CD4-positive, alpha-beta T cell (primary cell): ENCODE measurements around the gene CDC42BPG. TPM values are rescaled to one million over a fixed set of nuclear protein-coding genes. Genes with fewer than 3 reads are reported as not detected.

ENCODE experiments used
- ATAC-seq: fragments of 200-7000 bp; cut with Tn5 transposase; one replicate; pipeline ENCODE4 v1.10.0; 2022; ENCODE audit warnings: mild to moderate bottlenecking; ENCODE audit not compliant: poor library complexity
- CTCF ChIA-PET: fragments of 350-600 bp; sonication (Branson Sonifier 250); formaldehyde crosslinking; loops from one replicate; lab custom pipeline; 2021; ENCODE audit warnings: antibody characterized with exemption, inconsistent platforms; lab: Charles Lee
- POLR2A ChIA-PET: fragments of 350-600 bp; sonication (Branson Sonifier 250); formaldehyde crosslinking; loops from one replicate; lab custom pipeline; 2021; ENCODE audit warnings: antibody characterized with exemption, inconsistent platforms; lab: Charles Lee
- DNase-seq, 14 experiments: peaks; one replicate each; pipeline ENCODE4 v3.0.0-alpha.2; 2013 to 2020; ENCODE audit warnings: mixed read lengths in 2 of 14
- H3K27ac ChIP-seq, 2 donors: one replicate each; pipeline versions ENCODE4 v1.5.1 to v1.7.0; 2013; ENCODE audit warnings: low read length in 2 of 2, low read depth in 1 of 2, mild to moderate bottlenecking in 1 of 2
- H3K27me3 ChIP-seq, 2 experiments: 1 replicate in 1 of 2; 2 replicates in 1 of 2; pipeline versions ENCODE4 v1.6.1 to v1.7.0; 2013; ENCODE audit warnings: low read length in 2 of 2, control low read depth in 1 of 2, mild to moderate bottlenecking in 1 of 2, moderate library complexity in 1 of 2; ENCODE audit not compliant: insufficient read depth in 2 of 2, control insufficient read depth in 1 of 2
- H3K36me3 ChIP-seq: one replicate; pipeline ENCODE4 v1.6.1; 2013; ENCODE audit warnings: low read length, control low read depth; ENCODE audit not compliant: insufficient read depth
- H3K4me1 ChIP-seq: one replicate; pipeline ENCODE4 v1.6.1; 2013; ENCODE audit warnings: low read length, control low read depth; ENCODE audit not compliant: insufficient read depth
- H3K4me3 ChIP-seq: one replicate; pipeline ENCODE4 v1.5.1; 2013; ENCODE audit warnings: mild to moderate bottlenecking, low read length, moderate library complexity
- H3K9me3 ChIP-seq, 2 experiments: 1 replicate in 1 of 2; 2 replicates in 1 of 2; pipeline versions ENCODE4 v1.6.1 to v1.7.0; 2013; ENCODE audit warnings: low read length in 2 of 2, mild to moderate bottlenecking in 2 of 2, control low read depth in 1 of 2, moderate library complexity in 1 of 2; ENCODE audit not compliant: control insufficient read depth in 1 of 2, insufficient read depth in 1 of 2
- H3K27ac Mint-ChIP-seq: one replicate; pipeline ENCODE4 v1.8.0; 2020; ENCODE audit warnings: mixed read lengths
- H3K27me3 Mint-ChIP-seq: one replicate; pipeline ENCODE4 v1.8.0; 2021; ENCODE audit warnings: mixed read lengths
- H3K36me3 Mint-ChIP-seq: one replicate; pipeline ENCODE4 v1.8.0; 2021; ENCODE audit warnings: low read depth, mixed read lengths
- H3K4me1 Mint-ChIP-seq: one replicate; pipeline ENCODE4 v1.8.0; 2021; ENCODE audit warnings: low read depth, mixed read lengths
- H3K4me3 Mint-ChIP-seq: one replicate; pipeline ENCODE4 v1.8.0; 2020; ENCODE audit warnings: mild to moderate bottlenecking, mixed read lengths
- H3K9me3 Mint-ChIP-seq: one replicate; pipeline ENCODE4 v1.8.0; 2020; ENCODE audit warnings: mixed read lengths
- intact Hi-C, 2 experiments: fragments of 100-400 bp; cut with DNase I in 1 of 2; cut with micrococcal nuclease in 1 of 2; formaldehyde crosslinking; loops; one replicate each; pipeline versions ENCODE4 v1.15.1 to v1.9.0; 2023 to 2025; cut with DNase I, micrococcal nuclease
- total RNA-seq, 174 experiments: library from RNA in 2 of 174; stranded (reverse) in 2 of 174; gene quantifications; one replicate each; pipeline ENCODE4 v1.2.3 and lab custom pipeline; 2021 to 2026
- TF ChIP-seq, protein P1 (sequence below): fragments of 200-600 bp; IDR thresholded peaks from one replicate; pipeline ENCODE4 v1.8.0; 2022; ENCODE audit warnings: antibody characterized with exemption, mild to moderate bottlenecking

CDC42BPG gene
- total RNA-seq, 2 experiments from 2014 or later, result 6.9 to 9.7 TPM

DNA sequence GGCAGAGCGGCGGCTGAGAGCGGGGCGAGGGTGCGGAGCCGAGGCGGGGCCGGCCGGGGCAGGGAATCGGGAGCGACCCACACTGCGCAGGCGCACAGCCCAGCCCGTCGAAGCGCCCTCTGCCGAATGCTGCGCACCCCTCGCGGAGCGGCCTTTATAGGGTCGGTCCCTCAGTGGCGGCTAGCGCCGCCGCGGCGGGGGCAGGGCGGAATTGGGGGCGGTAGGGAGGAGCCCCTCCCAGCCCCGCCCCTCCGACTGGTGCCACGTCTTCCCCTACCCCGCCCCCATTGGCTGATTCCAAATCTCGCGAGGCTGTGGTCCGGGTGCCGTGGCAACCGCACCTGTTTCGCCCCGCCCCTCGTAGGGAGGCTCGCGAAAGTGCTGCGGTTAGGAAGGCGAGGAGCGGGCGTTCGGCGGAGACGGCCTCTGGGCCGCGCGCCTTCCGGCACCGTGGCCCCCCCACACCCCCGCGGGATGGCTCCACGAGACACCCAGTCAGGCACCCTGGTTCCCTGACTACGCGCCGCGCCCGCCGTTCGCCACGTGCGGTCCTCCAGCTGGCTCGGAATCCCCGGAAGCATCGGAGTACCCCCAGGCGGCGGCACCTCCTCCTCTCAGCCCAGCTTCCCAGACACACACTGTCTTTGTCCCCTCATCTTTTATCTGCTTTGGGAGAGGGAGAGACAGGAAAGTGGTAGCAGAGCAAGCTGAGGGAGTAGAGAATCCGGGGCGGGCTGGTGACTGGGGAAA lies 34.2 kb upstream of the CDC42BPG start, which contains the start of gene EHD1:
Gene EHD1, minus strand, starts transcription at position 128 of the 750 bp plus-strand sequence. CDS start 157 bp downstream, outside the sequence.
- ChIA-PET POLR2A (interaction anchor here (0.6 to 17.7 kb wide), 15 partner anchors 9 to 257 kb away, joined by 3 to 767 read pairs (median 5); partner anchors contain the start of genes CDC42BPG, FAU, MAP4K2 and MEN1), CTCF (interaction anchor here (1.0 to 3.9 kb wide), 12 partner anchors 9 to 34 kb away, joined by 3 to 26 read pairs (median 9); partner anchors contain the start of gene CDC42BPG)
- Mint-ChIP-seq H3K4me1 (peaks cover 62% of the 10 kb centered on the region), H3K4me3 (peak within 1 kb of the TSS; percentile 98), H3K36me3 (peaks cover 51% of the 10 kb centered on the region), H3K27me3 (no peaks in the 10 kb centered on the region), H3K9me3 (no peaks in the 10 kb centered on the region), H3K27ac (peak within 1 kb of the TSS; percentile 92)
- TF ChIP-seq, protein P1, sequence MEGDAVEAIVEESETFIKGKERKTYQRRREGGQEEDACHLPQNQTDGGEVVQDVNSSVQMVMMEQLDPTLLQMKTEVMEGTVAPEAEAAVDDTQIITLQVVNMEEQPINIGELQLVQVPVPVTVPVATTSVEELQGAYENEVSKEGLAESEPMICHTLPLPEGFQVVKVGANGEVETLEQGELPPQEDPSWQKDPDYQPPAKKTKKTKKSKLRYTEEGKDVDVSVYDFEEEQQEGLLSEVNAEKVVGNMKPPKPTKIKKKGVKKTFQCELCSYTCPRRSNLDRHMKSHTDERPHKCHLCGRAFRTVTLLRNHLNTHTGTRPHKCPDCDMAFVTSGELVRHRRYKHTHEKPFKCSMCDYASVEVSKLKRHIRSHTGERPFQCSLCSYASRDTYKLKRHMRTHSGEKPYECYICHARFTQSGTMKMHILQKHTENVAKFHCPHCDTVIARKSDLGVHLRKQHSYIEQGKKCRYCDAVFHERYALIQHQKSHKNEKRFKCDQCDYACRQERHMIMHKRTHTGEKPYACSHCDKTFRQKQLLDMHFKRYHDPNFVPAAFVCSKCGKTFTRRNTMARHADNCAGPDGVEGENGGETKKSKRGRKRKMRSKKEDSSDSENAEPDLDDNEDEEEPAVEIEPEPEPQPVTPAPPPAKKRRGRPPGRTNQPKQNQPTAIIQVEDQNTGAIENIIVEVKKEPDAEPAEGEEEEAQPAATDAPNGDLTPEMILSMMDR, result peak; percentile 58
- peak; percentile 99 to 100 (median 100) for DNase-seq
- peak; percentile 81 for ATAC-seq
- H3K4me1 ChIP-seq, result peaks cover 72% of the 10 kb centered on the region
- H3K9me3 ChIP-seq, result no peaks in the 10 kb centered on the region
- peaks cover 27% of the 10 kb centered on the region for H3K36me3 ChIP-seq
- H3K4me3 ChIP-seq, result peak within 1 kb of the TSS; percentile 100
- peak within 1 kb of the TSS; percentile 95 to 97 for H3K27ac ChIP-seq
- intact Hi-C loops, result loop anchor here (1.0 to 5.0 kb wide), 4 partner anchors 19 to 101 kb away; partner anchors contain the start of genes ATG2A (in 1 of the 2), PPP2R5B (in 1 of the 2) and SF1 (in 1 of the 2)
- no peaks in the 10 kb centered on the region for H3K27me3 ChIP-seq

DNA sequence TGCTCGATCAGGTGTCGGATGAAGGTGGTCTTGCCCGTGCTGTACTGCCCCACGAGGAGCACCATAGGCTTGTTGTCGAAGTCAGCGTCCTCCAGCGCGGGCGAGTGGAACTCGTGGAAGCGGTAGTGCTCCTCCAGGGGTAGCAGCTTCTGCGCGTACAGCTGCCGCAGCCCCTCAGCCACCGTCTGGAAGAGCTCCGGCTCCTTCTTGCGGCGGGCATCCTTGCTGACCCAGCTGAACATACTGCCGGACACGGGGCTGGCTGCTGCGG lies 33.7 kb upstream of the CDC42BPG start:
- Histone ChIP-seq H3K4me3 (peak overlapping the region; percentile 100), H3K4me1 (peaks cover 72% of the 10 kb centered on the region), H3K9me3 (no peaks in the 10 kb centered on the region), H3K36me3 (peaks cover 32% of the 10 kb centered on the region), H3K27me3 (no peaks in the 10 kb centered on the region), H3K27ac (peak overlapping the region; percentile 68 to 95)
- CTCF ChIA-PET, result interaction anchor here (1.0 to 3.9 kb wide), 11 partner anchors 9 to 34 kb away, joined by 3 to 26 read pairs (median 12); partner anchors contain the start of gene CDC42BPG
- peaks cover 66% of the 10 kb centered on the region for H3K4me1 Mint-ChIP-seq
- H3K4me3 Mint-ChIP-seq, result peak overlapping the region; percentile 98
- H3K9me3 Mint-ChIP-seq, result no peaks in the 10 kb centered on the region
- intact Hi-C loops, result loop anchor here (1.0 to 5.0 kb wide), 4 partner anchors 19 to 101 kb away; partner anchors contain the start of genes ATG2A (in 1 of the 2), PPP2R5B (in 1 of the 2) and SF1 (in 1 of the 2)
- H3K36me3 Mint-ChIP-seq, result peaks cover 55% of the 10 kb centered on the region
- DNase-seq, result no peak
- TF ChIP-seq, protein P1, result no peak
- ATAC-seq, result peak; percentile 24
- no peaks in the 10 kb centered on the region for H3K27me3 Mint-ChIP-seq
- peak overlapping the region; percentile 92 for H3K27ac Mint-ChIP-seq
- POLR2A ChIA-PET, result interaction anchor here (0.6 to 17.7 kb wide), 14 partner anchors 9 to 619 kb away, joined by 3 to 767 read pairs (median 5); partner anchors contain the start of genes CDC42BPG, FAU, MAP4K2 and MEN1

DNA sequence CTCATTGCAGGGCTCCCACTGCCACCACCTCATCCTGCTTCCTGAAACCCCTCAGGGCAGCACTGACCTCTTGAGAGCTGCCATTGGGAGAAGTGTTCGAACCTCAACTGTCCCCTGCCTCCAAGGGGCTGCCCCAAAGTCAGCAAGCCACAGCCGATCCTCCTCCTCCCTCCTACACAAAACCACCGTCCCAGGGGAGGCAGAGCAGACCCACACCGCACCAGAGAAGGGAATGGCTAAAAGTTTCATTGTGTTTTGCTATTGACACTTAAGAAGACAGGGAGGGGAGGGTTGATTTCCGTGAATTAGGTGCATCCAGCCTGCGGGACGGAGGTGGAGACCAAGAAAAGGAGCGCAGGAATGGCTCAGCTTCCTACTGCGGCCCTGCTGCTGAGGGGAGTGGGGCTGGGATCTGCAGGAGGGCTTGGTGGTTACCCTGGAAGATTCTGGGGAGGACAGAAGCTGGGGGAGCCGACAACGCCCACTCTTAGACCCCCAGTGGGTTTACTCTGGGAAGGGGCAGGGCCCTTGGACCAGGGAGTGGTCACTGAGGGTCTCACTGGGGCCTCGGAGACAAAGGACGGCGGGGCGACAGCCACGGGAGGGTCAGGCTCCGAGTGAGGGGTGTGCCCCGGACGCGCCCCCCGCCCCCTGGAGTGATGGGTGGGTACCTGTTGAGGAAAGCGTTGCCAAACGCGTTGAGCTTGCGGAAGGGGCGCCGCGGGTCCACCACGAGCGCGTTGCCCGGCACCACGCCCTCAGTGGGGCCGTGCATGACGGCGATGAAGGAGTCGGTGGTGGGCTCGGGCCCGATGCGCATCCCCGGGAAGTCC lies 33.2 kb upstream of the CDC42BPG start:
- Histone ChIP-seq H3K27ac (peak overlapping the region; percentile 68 to 95), H3K4me1 (peaks cover 77% of the 10 kb centered on the region), H3K4me3 (peak overlapping the region; percentile 100), H3K27me3 (no peaks in the 10 kb centered on the region), H3K9me3 (no peaks in the 10 kb centered on the region), H3K36me3 (peaks cover 37% of the 10 kb centered on the region)
- TF ChIP-seq, protein P1, result no peak
- Mint-ChIP-seq H3K27ac (peak overlapping the region; percentile 92), H3K36me3 (peaks cover 61% of the 10 kb centered on the region), H3K4me1 (peaks cover 71% of the 10 kb centered on the region), H3K27me3 (no peaks in the 10 kb centered on the region), H3K9me3 (no peaks in the 10 kb centered on the region), H3K4me3 (peak overlapping the region; percentile 98)
- CTCF ChIA-PET, result interaction anchor here (0.6 to 3.9 kb wide), 12 partner anchors 8 to 93 kb away, joined by 3 to 26 read pairs (median 9); partner anchors contain the start of gene CDC42BPG
- intact Hi-C loops, result loop anchor here (1.0 to 5.0 kb wide), 4 partner anchors 18 to 100 kb away; partner anchors contain the start of genes ATG2A (in 1 of the 2), PPP2R5B (in 1 of the 2) and SF1 (in 1 of the 2)
- POLR2A ChIA-PET, result interaction anchor here (0.6 to 17.7 kb wide), 16 partner anchors 10 to 671 kb away, joined by 3 to 767 read pairs (median 4); partner anchors contain the start of genes CDC42BPG, FAU, FERMT3 and MAP4K2
- no peak for ATAC-seq
- peak in 3 of 14 experiments; percentile 30 to 45 (median 32) for DNase-seq
